ENCODE data around the gene CD22.

- TF ChIP-seq POLR2A (IDR thresholded peaks at IDR 0.05) (no peak), POLR2AphosphoS5 (IDR thresholded peaks at IDR 0.05) (no peak), CTCF (IDR thresholded peaks at IDR 0.05) (no peak), EP300 (IDR thresholded peaks at IDR 0.05) (no peak)
Measured at GRCh38 chr19:35370722-35371121, 41.7 kb downstream of the CD22 start, which contains the start of gene GPR42.
